HepG2 (cell line): ENCODE measurements around the gene GPR82. TPM values are rescaled to one million over a fixed set of nuclear protein-coding genes. Genes with fewer than 3 reads are reported as not detected.

Experiments
- ATAC-seq: fragments of 200-7000 bp; cut with Tn5 transposase; 3 replicates; pipeline ENCODE4 v1.9.1; 2020; ENCODE audit warnings: mild to moderate bottlenecking, moderate library complexity
- BruUV-seq: library from RNA; stranded (reverse); fragments of 400-500 nt; replicated peaks from 2 replicates; lab custom pipeline; 2021; lab: Mats Ljungman, UMichigan
- CTCF ChIA-PET: fragments of 300-600 bp; formaldehyde crosslinking; extraction: SDS; loops from one replicate; lab custom pipeline; 2021; ENCODE audit warnings: low total read pairs, inconsistent platforms, low intra/inter-chr PET ratio; lab: Yijun Ruan, JAX
- POLR2A ChIA-PET: fragments of 350-600 bp; sonication (Branson Sonifier 250); formaldehyde crosslinking; loops from one replicate; lab custom pipeline; 2020; ENCODE audit warnings: antibody characterized with exemption, inconsistent platforms; lab: Yijun Ruan, JAX
- DNase-seq: peaks from one replicate; pipeline ENCODE4 v3.0.0-alpha.2; 2015; ENCODE audit warnings: low spot score
- FAIRE-seq: peaks from 3 replicates; lab custom pipeline; 2011; peaks lifted over from hg19 to GRCh38; lab: Jason Lieb, UNC
- H2AFZ ChIP-seq: one replicate; pipeline ENCODE4 v1.6.1; 2011; ENCODE audit warnings: low read length, inconsistent platforms
- H3K27ac ChIP-seq: fragments of 300-600 bp; 3 replicates; pipeline ENCODE4 v1.8.0; 2011; ENCODE audit warnings: mixed run types, mild to moderate bottlenecking, mixed read lengths, low read length, inconsistent platforms; ENCODE audit not compliant: insufficient read depth; ENCODE audit errors: extremely low read length
- H3K27me3 ChIP-seq, 2 experiments: fragments of 200-600 bp in 1 of 2; 2 replicates in 1 of 2; 3 replicates in 1 of 2; pipeline versions ENCODE4 v1.6.0 to v1.8.0; 2011; ENCODE audit warnings: low read length in 2 of 2, mild to moderate bottlenecking in 2 of 2, moderate library complexity in 2 of 2, inconsistent platforms in 1 of 2; ENCODE audit not compliant: insufficient read depth in 2 of 2, control insufficient read depth in 1 of 2
- H3K36me3 ChIP-seq, 2 experiments: fragments of 200-600 bp in 1 of 2; replicated peaks in 1 of 2; 2 replicates in 1 of 2; 3 replicates in 1 of 2; pipeline versions ENCODE4 v1.5.1 to v1.8.0; 2011; ENCODE audit warnings: low read length in 2 of 2, inconsistent platforms in 1 of 2; ENCODE audit not compliant: insufficient read depth in 2 of 2, control insufficient read depth in 1 of 2
- H3K4me1 ChIP-seq: 2 replicates; pipeline ENCODE4 v1.5.1; 2012; ENCODE audit warnings: low read length, inconsistent platforms; ENCODE audit not compliant: insufficient read depth
- H3K4me2 ChIP-seq: 2 replicates; pipeline ENCODE4 v1.6.0; 2011; ENCODE audit warnings: low read depth, low read length, inconsistent platforms
- H3K4me3 ChIP-seq, 3 experiments: fragments of 200-600 bp in 1 of 3; sonication (generic), shearing (Covaris generic) in 1 of 3; replicated peaks in 1 of 3; 2 replicates each; pipeline ENCODE4 v1.5.1; 2011 to 2016; ENCODE audit warnings: low read length in 3 of 3, inconsistent platforms in 2 of 3, low read depth in 2 of 3, mild to moderate bottlenecking in 2 of 3, control low read depth in 1 of 3, mixed read lengths in 1 of 3; ENCODE audit not compliant: insufficient read depth in 1 of 3
- H3K79me2 ChIP-seq: one replicate; pipeline ENCODE4 v1.6.1; 2011; ENCODE audit warnings: low read length, inconsistent platforms; ENCODE audit not compliant: insufficient read depth
- H3K9ac ChIP-seq: 2 replicates; pipeline ENCODE4 v1.6.0; 2011; ENCODE audit warnings: mild to moderate bottlenecking, low read depth, low read length, inconsistent platforms; ENCODE audit not compliant: insufficient read depth
- H3K9me3 ChIP-seq: 2 replicates; pipeline ENCODE4 v1.5.1; 2012; ENCODE audit warnings: mild to moderate bottlenecking, low read length
- H4K20me1 ChIP-seq: 2 replicates; pipeline ENCODE4 v1.6.0; 2011; ENCODE audit warnings: inconsistent platforms, mild to moderate bottlenecking, low read length, moderate library complexity; ENCODE audit not compliant: insufficient read depth
- FOXO1 ChIP-seq: sonication (generic); formaldehyde crosslinking; IDR thresholded peaks from 2 replicates; pipeline ENCODE4 v1.4.0; 2020; ENCODE audit warnings: missing genetic modification reagents
- FOXP1 ChIP-seq, 2 experiments: fragments of 450-650 bp in 1 of 2; IDR thresholded peaks; 2 replicates each; pipeline ENCODE4 v1.6.1; 2017 to 2018; ENCODE audit warnings: antibody characterized with exemption in 1 of 2
- MED13 ChIP-seq: sonication (generic); formaldehyde crosslinking; IDR thresholded peaks from 2 replicates; pipeline ENCODE4 v1.5.0; 2020; ENCODE audit warnings: missing genetic modification reagents
- POLR2A ChIP-seq, 2 experiments: IDR thresholded peaks; 2 replicates each; pipeline ENCODE4 v1.6.1; 2011; ENCODE audit warnings: low read depth in 2 of 2, low read length in 2 of 2, mild to moderate bottlenecking in 1 of 2, moderate library complexity in 1 of 2; ENCODE audit not compliant: insufficient read depth in 1 of 2
- TFDP1 ChIP-seq: IDR thresholded peaks from 2 replicates; pipeline ENCODE4 v1.6.1; 2016; ENCODE audit warnings: missing compliant biosample characterization, missing genetic modification reagents, borderline replicate concordance
- ZBTB40 ChIP-seq, 2 experiments: fragments of 450-650 bp in 1 of 2; sonication (generic) in 1 of 2; formaldehyde crosslinking in 1 of 2; IDR thresholded peaks; 2 replicates each; pipeline versions ENCODE4 v1.6.1 to v1.8.0; 2016 to 2022; ENCODE audit warnings: antibody characterized with exemption in 1 of 2, mild to moderate bottlenecking in 1 of 2, missing genetic modification reagents in 1 of 2
- ZNF317 ChIP-seq: sonication (generic); formaldehyde crosslinking; IDR thresholded peaks from 2 replicates; pipeline ENCODE4 v1.5.0; 2020; ENCODE audit warnings: mild to moderate bottlenecking, missing genetic modification reagents
- ZNF326 ChIP-seq: sonication (generic); formaldehyde crosslinking; IDR thresholded peaks from 2 replicates; pipeline ENCODE4 v1.4.0; 2020; ENCODE audit warnings: missing genetic modification reagents, borderline replicate concordance
- ZNF331 ChIP-seq: sonication (generic); formaldehyde crosslinking; IDR thresholded peaks from 2 replicates; pipeline ENCODE4 v1.4.0; 2020; ENCODE audit warnings: missing genetic modification reagents
- ZNF614 ChIP-seq: IDR thresholded peaks from 2 replicates; pipeline ENCODE4 v1.6.1; 2018; ENCODE audit warnings: missing biosample characterization, missing genetic modification reagents, inconsistent platforms, borderline replicate concordance
- ZSCAN5A ChIP-seq: sonication (generic); formaldehyde crosslinking; IDR thresholded peaks from 2 replicates; pipeline ENCODE4 v1.8.0; 2022; ENCODE audit warnings: mild to moderate bottlenecking, missing genetic modification reagents, borderline replicate concordance
- ZUFSP ChIP-seq: sonication (generic); formaldehyde crosslinking; IDR thresholded peaks from 2 replicates; pipeline ENCODE4 v1.9.0; 2021; ENCODE audit warnings: missing genetic modification reagents, mild to moderate bottlenecking, borderline replicate concordance
- WGBS: methylation state at CpG from one replicate; pipeline ENCODE4 v1.1.6; 2017; ENCODE audit warnings: low lambda C conversion rate; 5-methylcytosine and 5-hydroxymethylcytosine counted together
- in situ Hi-C: cut with HindIII; loops from 2 replicates; pipeline ENCODE4 v1.10.0; 2017; ENCODE audit warnings: low pct_unique_long_range_greater_than_20kb; ENCODE audit not compliant: extremely low pct_ligation_motif_present
- intact Hi-C: fragments of 100-400 bp; cut with micrococcal nuclease; formaldehyde crosslinking; loops from one replicate; pipeline ENCODE4 v1.10.0; 2022; ENCODE audit not compliant: unreplicated experiment
- polyA plus RNA-seq, 8 experiments: library from polyadenylated mRNA; depleted of rRNA in 3 of 8; stranded (reverse) in 7 of 8; unstranded in 1 of 8; fragments of >200 nt; fragmentation: Illumina TruSeq in 4 of 8; extraction: Trizol in 4 of 8; gene quantifications; 2 replicates each; pipeline versions ENCODE4 v1.2.1 to v1.2.3, GENCODE V29; 2011 to 2016; ENCODE audit warnings: low read depth in 4 of 8, missing spikeins in 1 of 8, mixed read lengths in 1 of 8; ENCODE audit not compliant: insufficient read depth in 1 of 8
- total RNA-seq, 5 experiments: library from RNA; depleted of rRNA; stranded (reverse); fragments of >200 nt; fragmentation: Illumina TruSeq; extraction: Trizol; gene quantifications; 2 replicates each; pipeline ENCODE4 v1.2.3, GENCODE V29; 2016; ENCODE audit warnings: low read depth in 1 of 5

Gene GPR82
- total and polyA plus RNA-seq, 2 of the 13 experiments (the other 11 are each of a cell fraction or from before 2014, with no cell fraction given): not detected

GRCh38 chrX:41721590-41721989 is 2.4 kb upstream of the GPR82 start:
- ChIA-PET POLR2A (no interaction called here), CTCF (no interaction called here)
- Histone ChIP-seq H3K4me3 (no peak overlapping the region), H3K27me3 (no peaks in the 10 kb centered on the region), H3K79me2 (no peaks in the 10 kb centered on the region), H3K9me3 (no peaks in the 10 kb centered on the region), H3K36me3 (no peaks in the 10 kb centered on the region), H3K4me1 (no peaks in the 10 kb centered on the region), H2AFZ (no peak overlapping the region), H4K20me1 (no peaks in the 10 kb centered on the region), H3K27ac (no peak overlapping the region), H3K9ac (no peak overlapping the region), H3K4me2 (no peak overlapping the region)
- no peak for DNase-seq
- no peak for FAIRE-seq
- WGBS: 89% methylated on average over 1 of the region's 1 CpG
- no peak for ATAC-seq
- intact Hi-C loops (no loop called here), in situ Hi-C loops (no loop called here)
- no TSS peak for BruUV-seq
- no peak for TF ChIP-seq ZNF326 (CRISPR knock-in tag)
- TF ChIP-seq ZSCAN5A (CRISPR knock-in tag): no peak
- no peak for TF ChIP-seq POLR2A (IDR thresholded peaks at IDR 0.05; ENCODE audit: insufficient read depth in 1 of 2, low read depth in 2 of 2, low read length in 2 of 2)
- no peak for TF ChIP-seq ZNF331 (CRISPR knock-in tag)
- TF ChIP-seq TFDP1 (CRISPR knock-in tag): no peak
- no peak for TF ChIP-seq FOXO1 (CRISPR knock-in tag)
- no peak for TF ChIP-seq FOXP1 (IDR thresholded peaks at IDR 0.05)
- TF ChIP-seq FOXP1 (CRISPR knock-in tag; IDR thresholded peaks at IDR 0.05): no peak
- no peak for TF ChIP-seq ZNF317 (CRISPR knock-in tag)
- TF ChIP-seq MED13 (CRISPR knock-in tag): no peak
- TF ChIP-seq ZNF614: no peak
- no peak for TF ChIP-seq ZBTB40 (IDR thresholded peaks at IDR 0.05)
- TF ChIP-seq ZBTB40 (CRISPR knock-in tag; IDR thresholded peaks at IDR 0.05): no peak
- TF ChIP-seq ZUFSP (CRISPR knock-in tag): no peak
